ENCODE results near the gene EIF1AD. TPM values are rescaled to one million over a fixed set of nuclear protein-coding genes. Genes with fewer than 3 reads are reported as not detected.

The EIF1AD gene
- polyA plus RNA-seq, 3 donors, result 26.3 to 30.3 (median 28.4) TPM

DNA sequence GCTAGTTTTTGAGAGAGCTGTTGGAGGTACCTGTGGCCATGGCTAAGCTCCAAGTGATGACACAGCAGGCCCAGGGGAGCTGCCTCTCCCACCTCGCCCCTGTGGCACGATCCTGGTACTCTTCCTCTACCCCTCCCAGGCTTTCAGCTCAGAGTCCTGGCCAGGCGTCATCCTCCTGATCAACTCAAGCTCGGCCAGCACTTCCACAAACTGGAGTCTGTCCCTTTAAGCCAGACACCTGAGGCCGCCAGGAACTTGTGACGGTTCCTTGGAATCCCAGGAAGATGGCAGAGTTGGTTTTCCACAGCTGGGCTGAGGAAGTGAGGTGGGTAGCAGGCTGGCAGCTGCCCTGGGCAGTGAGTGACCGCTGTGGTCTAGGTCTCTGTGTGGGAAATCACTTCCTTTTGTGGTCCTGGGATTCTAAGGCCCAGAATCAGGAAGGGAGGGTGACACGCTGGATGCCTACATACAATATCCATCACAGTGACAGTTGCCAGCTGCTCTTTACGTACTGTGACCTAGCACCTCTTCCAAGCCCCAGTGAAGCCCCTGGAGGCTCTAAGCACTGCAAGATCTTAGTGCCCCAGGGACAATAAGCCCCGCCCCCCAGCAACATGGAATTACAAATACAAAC lies 6.6 kb upstream of the EIF1AD start:
- no peak for DNase-seq (ENCODE audit: extremely low read depth in 1 of 11, low read depth in 9 of 11, low spot score in 4 of 11)

DNA sequence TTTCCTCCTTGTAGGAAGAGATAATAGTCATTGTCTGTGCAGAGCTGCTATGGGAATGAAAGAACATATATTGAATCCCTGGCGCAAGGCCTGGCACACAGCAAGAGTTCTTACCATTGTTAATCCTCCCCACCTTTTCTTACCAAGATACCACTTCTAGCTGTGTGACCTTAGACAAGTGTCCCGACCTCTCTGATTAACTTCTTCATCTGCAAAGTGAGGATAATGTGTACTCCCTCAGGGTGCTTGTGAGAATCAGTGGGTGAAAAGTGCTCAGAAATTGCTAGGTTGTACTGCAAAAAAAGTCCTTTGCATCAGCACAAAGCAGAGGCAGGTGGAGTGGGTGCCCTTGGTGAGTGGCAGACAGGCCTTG lies 6.1 kb upstream of the EIF1AD start:
- DNase-seq (ENCODE audit: extremely low read depth in 1 of 11, low read depth in 9 of 11, low spot score in 4 of 11), result no peak

- no peak for DNase-seq (ENCODE audit: extremely low read depth in 1 of 11, low read depth in 9 of 11, low spot score in 4 of 11)
Observed at GRCh38 chr11:66007201-66007634, 5.3 kb upstream of the EIF1AD start.

- DNase-seq (ENCODE audit: extremely low read depth in 1 of 11, low read depth in 9 of 11, low spot score in 4 of 11), result no peak
Observed at GRCh38 chr11:66006891-66007176, 4.9 kb upstream of the EIF1AD start.

- no peak for DNase-seq (ENCODE audit: extremely low read depth in 1 of 11, low read depth in 9 of 11, low spot score in 4 of 11)
Observed at GRCh38 chr11:66006134-66006890, 4.4 kb upstream of the EIF1AD start.

DNA sequence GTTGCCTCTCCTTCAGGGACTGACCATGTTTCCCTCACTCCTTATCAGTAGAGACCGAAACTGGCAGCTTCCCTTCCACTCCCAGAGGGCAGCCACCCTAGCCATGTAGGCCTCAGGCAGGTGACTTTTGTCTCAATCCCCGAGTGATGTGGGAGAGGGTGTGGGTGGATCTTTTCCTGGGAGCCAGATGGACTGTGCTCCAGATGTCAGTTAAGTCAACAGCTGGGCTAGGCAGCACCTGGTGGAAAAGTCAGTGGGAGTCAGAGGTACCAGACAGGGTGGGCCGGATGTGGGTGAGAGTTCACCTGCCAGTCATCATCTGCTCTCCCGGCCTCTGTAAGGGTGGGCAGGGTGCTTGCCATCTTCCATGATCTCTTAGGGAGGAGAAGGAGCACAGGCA lies 2.2 kb upstream of the EIF1AD start:
- DNase-seq (ENCODE audit: extremely low read depth in 1 of 11, low read depth in 9 of 11, low spot score in 4 of 11), result no peak

- no peak for DNase-seq (ENCODE audit: extremely low read depth in 1 of 11, low read depth in 9 of 11, low spot score in 4 of 11)
Observed at GRCh38 chr11:66003291-66003690, 1.3 kb upstream of the EIF1AD start.

- DNase-seq (ENCODE audit: extremely low read depth in 1 of 11, low read depth in 9 of 11, low spot score in 4 of 11), result no peak
Observed at GRCh38 chr11:66002648-66003225, 780 bp upstream of the EIF1AD start.

DNA sequence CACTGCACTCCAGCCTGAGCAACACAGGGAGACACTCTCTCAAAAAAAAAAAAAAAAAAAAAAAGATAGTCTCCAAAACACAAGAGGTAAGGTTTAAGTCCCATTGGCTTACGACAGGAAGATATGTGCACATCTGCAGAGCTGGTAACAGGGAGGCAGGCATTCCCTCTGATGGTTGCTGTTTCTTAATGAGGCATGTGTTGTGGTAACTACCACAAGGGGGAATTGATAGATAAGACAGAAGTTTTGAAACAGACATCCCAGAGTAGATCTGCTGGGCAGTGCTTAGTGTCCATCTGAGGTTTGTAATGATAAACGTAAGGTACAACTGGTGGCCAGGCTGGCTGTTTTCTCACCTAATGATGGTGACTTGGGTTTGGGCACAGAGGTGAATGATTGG lies 4.7 kb downstream of the EIF1AD start:
- no peak for DNase-seq (ENCODE audit: extremely low read depth in 1 of 11, low read depth in 9 of 11, low spot score in 4 of 11)

- no peak for DNase-seq (ENCODE audit: extremely low read depth in 1 of 11, low read depth in 9 of 11, low spot score in 4 of 11)
Observed at GRCh38 chr11:65992056-65992455, 9.9 kb downstream of the EIF1AD start.

- peak; percentile 86 to 95 (median 92) for DNase-seq (ENCODE audit: extremely low read depth in 1 of 11, low read depth in 9 of 11, low spot score in 4 of 11)
Observed at GRCh38 chr11:65988791-65989592, 13.0 kb downstream of the EIF1AD start.

- DNase-seq (ENCODE audit: extremely low read depth in 1 of 11, low read depth in 9 of 11, low spot score in 4 of 11), result no peak
Observed at GRCh38 chr11:65987336-65987735, 14.6 kb downstream of the EIF1AD start.

DNA sequence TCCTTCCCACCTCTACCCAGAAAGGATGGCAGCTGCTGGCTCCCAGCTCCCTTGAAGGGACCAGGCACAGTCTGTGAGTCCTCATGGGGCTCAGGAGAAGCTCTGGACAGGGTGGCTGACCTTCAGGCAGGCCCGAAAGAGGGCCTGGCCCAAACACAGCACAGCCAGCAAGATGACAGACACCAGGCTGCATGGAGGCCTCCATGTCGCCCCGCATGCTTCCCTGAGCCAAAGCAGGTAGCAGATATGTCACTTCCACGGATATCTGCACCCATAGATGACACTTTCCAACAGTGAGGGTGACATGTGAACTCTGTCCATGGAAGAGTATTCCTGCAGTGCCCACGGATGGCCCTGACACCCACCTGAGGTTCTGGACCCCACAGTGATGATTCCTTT lies 18.4 kb downstream of the EIF1AD start:
- DNase-seq (ENCODE audit: extremely low read depth in 1 of 11, low read depth in 9 of 11, low spot score in 4 of 11), result no peak

DNA sequence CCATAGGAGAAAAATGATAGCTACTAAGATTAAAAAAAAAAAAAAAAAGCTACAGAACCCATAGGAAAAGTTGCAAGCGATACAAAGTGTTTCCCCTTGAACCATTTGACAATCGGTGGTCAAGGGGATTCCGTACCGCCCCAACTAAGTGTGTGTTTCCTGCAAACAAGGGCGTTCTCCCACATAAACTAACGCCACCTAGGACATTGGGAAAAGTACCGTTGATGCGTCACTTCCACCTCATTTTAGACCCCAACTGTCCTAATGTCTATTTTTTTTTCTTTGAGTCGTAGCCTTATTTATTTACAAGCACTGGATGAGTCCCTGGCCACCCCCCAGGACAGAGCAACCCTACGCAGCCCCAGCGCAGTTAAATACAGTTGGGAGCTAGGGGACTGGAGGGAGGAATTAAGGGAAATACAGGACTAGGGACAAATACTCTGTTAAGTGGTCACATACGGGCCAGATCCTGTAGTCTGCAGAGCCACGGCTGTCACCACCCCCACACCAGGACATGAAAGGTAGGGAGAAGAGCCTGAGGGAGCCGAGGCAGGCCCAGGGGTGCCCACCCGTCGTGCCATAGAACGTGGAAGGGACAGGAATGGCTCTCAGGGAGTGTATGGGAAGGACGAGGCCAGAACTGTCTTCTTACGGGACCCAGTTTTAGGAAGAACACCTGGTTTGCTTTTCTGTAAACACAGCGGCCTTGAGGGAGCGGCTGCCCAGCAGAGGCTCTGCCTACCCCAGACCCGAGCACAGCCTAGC lies 19.0 kb downstream of the EIF1AD start:
- DNase-seq (ENCODE audit: extremely low read depth in 1 of 11, low read depth in 9 of 11, low spot score in 4 of 11), result no peak

DNA sequence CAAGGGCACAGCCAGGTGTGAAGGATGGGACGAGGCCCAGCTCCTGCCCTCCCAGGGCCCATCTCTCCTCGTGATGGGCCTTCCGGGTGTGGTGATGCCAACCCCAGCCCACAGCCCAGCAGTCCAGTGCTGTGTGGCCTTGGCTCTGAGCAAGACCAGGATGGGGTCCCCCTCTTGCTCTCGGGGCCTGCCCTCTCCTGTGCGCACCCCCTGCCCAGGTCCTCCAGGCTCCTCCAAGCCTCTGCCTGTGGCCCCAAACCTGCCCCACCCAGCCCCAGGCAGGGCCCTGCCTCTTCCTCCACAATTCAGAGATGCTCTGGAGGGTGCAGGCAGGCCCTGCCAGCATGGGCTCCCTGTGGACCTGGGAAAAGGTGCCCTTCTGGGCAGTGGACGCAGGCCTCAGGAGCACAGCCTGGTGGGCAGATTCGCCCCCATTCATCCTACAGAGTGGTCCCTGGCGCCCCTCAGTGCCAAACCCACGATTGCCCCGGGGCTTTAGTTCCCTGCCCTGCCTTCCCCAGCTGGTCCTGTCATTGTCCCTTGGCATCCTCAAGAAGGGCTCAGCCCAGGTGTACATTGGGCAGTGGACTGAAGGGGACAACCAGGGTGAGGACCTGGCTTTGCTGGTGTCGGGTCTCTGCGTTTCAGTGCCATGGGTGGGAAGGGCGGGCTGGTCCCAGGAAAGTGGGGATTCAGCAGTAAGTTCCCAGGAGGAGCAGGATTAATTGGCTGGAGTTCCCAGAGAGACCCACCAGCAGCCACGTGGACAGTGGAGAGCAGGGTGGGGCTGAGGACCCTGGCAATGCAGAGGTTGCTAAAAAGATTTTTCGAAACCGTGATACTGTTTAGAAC lies 19.8 kb downstream of the EIF1AD start:
- no peak for DNase-seq (ENCODE audit: extremely low read depth in 1 of 11, low read depth in 9 of 11, low spot score in 4 of 11)

DNA sequence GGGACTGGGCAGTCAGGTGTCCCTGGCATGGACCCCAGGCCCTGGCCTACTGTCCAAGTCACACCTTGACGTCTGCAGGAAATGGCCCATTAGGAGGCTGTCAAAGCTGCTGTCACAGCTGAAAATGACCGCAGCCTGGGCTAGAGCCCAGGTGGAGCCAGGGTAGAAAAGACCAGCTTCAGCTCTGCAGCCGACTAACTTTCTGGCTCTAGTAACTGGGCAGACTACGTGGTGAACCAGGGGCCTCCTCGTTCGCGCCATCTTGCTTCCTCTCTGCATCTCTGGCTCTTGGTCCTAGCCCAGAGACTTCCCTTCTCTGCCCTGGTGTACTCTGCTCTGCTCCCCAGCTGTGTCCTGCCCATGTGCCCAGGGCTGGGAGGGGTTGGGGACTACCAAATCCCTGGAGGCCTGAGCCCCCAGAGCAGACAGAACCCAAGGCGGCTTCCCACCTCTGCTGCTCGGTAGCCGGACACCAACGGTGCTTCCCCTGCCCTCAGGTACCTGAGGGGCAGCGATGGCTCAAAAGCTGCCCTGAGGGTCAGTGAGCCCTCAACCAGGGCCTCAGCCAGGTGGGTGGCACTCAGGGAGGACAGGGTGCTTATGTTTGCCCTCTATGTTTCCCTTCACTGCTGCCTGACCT lies 20.7 kb downstream of the EIF1AD start:
- DNase-seq (ENCODE audit: extremely low read depth in 1 of 11, low read depth in 9 of 11, low spot score in 4 of 11), result no peak

DNA sequence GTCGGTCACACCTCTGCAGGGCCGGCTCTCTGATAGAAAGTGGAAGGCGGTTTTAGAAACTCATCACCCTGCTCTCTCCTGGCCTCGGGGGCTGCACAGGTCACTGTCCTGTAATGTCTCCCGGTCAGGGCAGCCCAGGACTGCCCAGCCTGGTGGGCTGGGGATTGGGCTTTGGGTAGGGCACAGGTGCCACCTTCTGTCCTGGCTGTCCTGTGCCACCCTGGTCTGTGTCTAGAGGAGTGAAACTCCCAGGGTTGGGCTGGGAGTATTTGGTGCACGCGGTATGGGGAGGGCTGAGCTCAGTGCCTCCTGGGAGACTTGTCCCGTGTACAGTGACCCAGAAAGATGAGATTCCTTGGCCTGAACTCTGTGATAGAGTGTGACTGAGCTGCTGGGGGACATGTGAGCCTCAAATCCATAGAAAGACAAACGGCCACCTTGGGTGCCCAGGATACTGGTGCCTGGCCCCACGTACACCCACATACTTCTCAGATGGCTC lies 22.6 kb downstream of the EIF1AD start:
- DNase-seq (ENCODE audit: extremely low read depth in 1 of 11, low read depth in 9 of 11, low spot score in 4 of 11), result no peak
